HCT116 (cell line): ENCODE data around the gene TIAM1. TPM values are rescaled to one million over a fixed set of nuclear protein-coding genes. Genes with fewer than 3 reads are reported as not detected.

Source experiments
- ATAC-seq: fragments of 200-7000 bp; cut with Tn5 transposase; 2 replicates; pipeline ENCODE4 v1.9.1; 2020; ENCODE audit warnings: mild to moderate bottlenecking, moderate library complexity
- BruUV-seq: library from RNA; stranded (reverse); fragments of 400-500 nt; replicated peaks from 2 replicates; lab custom pipeline; 2021; lab: Mats Ljungman, UMichigan
- CTCF ChIA-PET: fragments of 300-600 bp; sonication (Branson Sonifier 250); formaldehyde crosslinking; loops from one replicate; lab custom pipeline; 2021; ENCODE audit warnings: antibody characterized with exemption; lab: Charles Lee
- POLR2A ChIA-PET: fragments of 300-600, 350-600 bp; sonication (Branson Sonifier 250); formaldehyde crosslinking; loops from one replicate; lab custom pipeline; 2021; ENCODE audit warnings: antibody characterized with exemption; lab: Charles Lee
- RAD21 ChIA-PET, 2 experiments: fragments of 300-600 bp; sonication (Branson Sonifier 250); formaldehyde crosslinking; loops; one replicate each; lab custom pipeline; 2023; ENCODE audit warnings: low total read pairs in 2 of 2; ENCODE audit not compliant: uncharacterized antibody in 2 of 2, unreplicated experiment in 2 of 2, low non-redundant PET in 1 of 2; lab: Charles Lee
- DNase-seq: peaks from one replicate; pipeline ENCODE4 v3.0.0-alpha.2; 2010; ENCODE audit warnings: low read depth, low spot score
- H2AFZ ChIP-seq: fragments of 200-600 bp; shearing (Covaris generic), sonication (generic); 2 replicates; pipeline ENCODE4 v1.6.1; 2017; ENCODE audit warnings: low read depth, mixed run types, mixed read lengths, antibody characterized with exemption, low read length; ENCODE audit not compliant: poor library complexity, severe bottlenecking
- H3K27ac ChIP-seq: 2 replicates; pipeline ENCODE4 v1.5.1; 2012; ENCODE audit warnings: low read depth, low read length
- H3K27me3 ChIP-seq: fragments of 200-600 bp; sonication (generic); 2 replicates; pipeline ENCODE4 v1.6.1; 2016; ENCODE audit warnings: mixed run types, low read length, mixed read lengths; ENCODE audit not compliant: insufficient read depth
- H3K36me3 ChIP-seq, 2 experiments: fragments of 200-500 bp in 1 of 2; fragments of 200-600 bp in 1 of 2; sonication (Bioruptor generic) in 1 of 2; sonication (generic) in 1 of 2; 2 replicates each; pipeline versions ENCODE4 v1.5.1 to v1.6.1; 2014 to 2016; ENCODE audit warnings: low read length in 2 of 2, inconsistent platforms in 1 of 2, mixed read lengths in 1 of 2, mixed run types in 1 of 2; ENCODE audit not compliant: insufficient read depth in 2 of 2, control insufficient read depth in 1 of 2
- H3K4me1 ChIP-seq, 2 experiments: fragments of 200-600 bp in 1 of 2; sonication (generic) in 1 of 2; 2 replicates each; pipeline versions ENCODE4 v1.5.1 to v1.6.1; 2012 to 2017; ENCODE audit warnings: low read length in 2 of 2, inconsistent platforms in 1 of 2, mild to moderate bottlenecking in 1 of 2, mixed read lengths in 1 of 2, mixed run types in 1 of 2, moderate library complexity in 1 of 2; ENCODE audit not compliant: insufficient read depth in 2 of 2, control insufficient read depth in 1 of 2
- H3K4me2 ChIP-seq: fragments of 200-600 bp; sonication (generic); 2 replicates; pipeline ENCODE4 v1.6.1; 2017; ENCODE audit warnings: mixed run types, low read length, mixed read lengths
- H3K4me3 ChIP-seq, 2 experiments: fragments of 200-600 bp in 1 of 2; sonication (generic) in 1 of 2; replicated peaks in 1 of 2; 2 replicates each; pipeline ENCODE4 v1.5.1; 2011 to 2016; ENCODE audit warnings: low read length in 2 of 2, control low read depth in 1 of 2, low read depth in 1 of 2, mild to moderate bottlenecking in 1 of 2, mixed read lengths in 1 of 2, mixed run types in 1 of 2
- H3K79me2 ChIP-seq: fragments of 200-600 bp; sonication (generic); 2 replicates; pipeline ENCODE4 v1.6.1; 2017; ENCODE audit warnings: mild to moderate bottlenecking, mixed run types, low read length, moderate library complexity, mixed read lengths; ENCODE audit not compliant: insufficient read depth
- H3K9ac ChIP-seq: fragments of 200-600 bp; sonication (generic); 2 replicates; pipeline ENCODE4 v1.6.1; 2016; ENCODE audit warnings: low read length, mixed read lengths
- H3K9me2 ChIP-seq: fragments of 200-600 bp; sonication (generic), shearing (Covaris generic); 2 replicates; pipeline ENCODE4 v1.6.1; 2017; ENCODE audit warnings: mixed run types, mild to moderate bottlenecking, moderate library complexity; ENCODE audit not compliant: insufficient read depth
- H3K9me3 ChIP-seq, 2 experiments: fragments of 200-500 bp in 1 of 2; fragments of 200-600 bp in 1 of 2; sonication (Bioruptor generic) in 1 of 2; sonication (generic) in 1 of 2; 2 replicates each; pipeline ENCODE4 v1.6.1; 2014 to 2017; ENCODE audit warnings: low read length in 2 of 2, mixed read lengths in 2 of 2, inconsistent platforms in 1 of 2, low read depth in 1 of 2, mild to moderate bottlenecking in 1 of 2, mixed run types in 1 of 2, moderate library complexity in 1 of 2; ENCODE audit not compliant: control insufficient read depth in 1 of 2, insufficient read depth in 1 of 2
- H4K20me1 ChIP-seq: fragments of 200-600 bp; sonication (generic), shearing (Covaris generic); 2 replicates; pipeline ENCODE4 v1.6.1; 2017; ENCODE audit warnings: mixed run types, mild to moderate bottlenecking, moderate library complexity; ENCODE audit not compliant: insufficient read depth
- CEBPB ChIP-seq: IDR thresholded peaks from 2 replicates; pipeline ENCODE4 v1.6.1; 2012; ENCODE audit warnings: low read depth
- EGR1 ChIP-seq: IDR thresholded peaks from 2 replicates; pipeline ENCODE4 v1.6.1; 2012; ENCODE audit warnings: low read depth
- EZH2 ChIP-seq: fragments of 200-600 bp; sonication (generic); IDR thresholded peaks from 2 replicates; pipeline ENCODE4 v1.6.1; 2017; ENCODE audit warnings: antibody characterized with exemption, mixed run types
- EZH2phosphoT487 ChIP-seq: fragments of 200-600 bp; IDR thresholded peaks from 2 replicates; pipeline ENCODE4 v1.6.1; 2018; ENCODE audit warnings: antibody characterized with exemption, borderline replicate concordance
- FOSL1 ChIP-seq: IDR thresholded peaks from 2 replicates; pipeline ENCODE4 v1.6.1; 2012; ENCODE audit warnings: low read depth
- RAD21 ChIP-seq: IDR thresholded peaks from 2 replicates; pipeline ENCODE4 v1.6.1; 2012; ENCODE audit warnings: low read depth, mild to moderate bottlenecking
- SP1 ChIP-seq: IDR thresholded peaks from 2 replicates; pipeline ENCODE4 v1.6.1; 2012; ENCODE audit warnings: low read depth
- SRF ChIP-seq: IDR thresholded peaks from 2 replicates; pipeline ENCODE4 v1.6.1; 2012; ENCODE audit warnings: low read depth
- YY1 ChIP-seq: IDR thresholded peaks from 2 replicates; pipeline ENCODE4 v1.6.1; 2011; ENCODE audit warnings: low read length, low read depth, moderate library complexity, mild to moderate bottlenecking; ENCODE audit not compliant: insufficient replicate concordance; ENCODE audit errors: extremely low read depth
- ZFX ChIP-seq: fragments of 450-650 bp; IDR thresholded peaks from 2 replicates; pipeline ENCODE4 v1.6.1; 2017
- ZNF274 ChIP-seq: fragments of 200-500 bp; sonication (Bioruptor generic); IDR thresholded peaks from 2 replicates; pipeline ENCODE4 v1.6.1; 2014; ENCODE audit warnings: mild to moderate bottlenecking, low read depth, low read length, inconsistent platforms
- intact Hi-C: fragments of 100-400 bp; cut with micrococcal nuclease; formaldehyde crosslinking; loops from 2 replicates; pipeline ENCODE4 v1.10.0; 2022
- total RNA-seq: library from RNA; stranded (reverse); gene quantifications from one replicate; pipeline ENCODE4 v1.2.1, GENCODE V29; 2021; ENCODE audit not compliant: unreplicated experiment
- TF ChIP-seq, protein P1 (sequence below): IDR thresholded peaks from 2 replicates; pipeline ENCODE4 v1.6.1; 2012
- TF ChIP-seq, protein P2 (sequence below), 3 experiments: fragments of 200-600 bp in 1 of 3; sonication (generic) in 1 of 3; IDR thresholded peaks in 2 of 3; conservative IDR thresholded peaks in 1 of 3; 2 replicates each; pipeline ENCODE4 v1.5.1; 2012 to 2017; ENCODE audit warnings: low read depth in 2 of 3, low read length in 2 of 3, antibody characterized with exemption in 1 of 3, borderline replicate concordance in 1 of 3, control low read depth in 1 of 3, mild to moderate bottlenecking in 1 of 3, mixed read lengths in 1 of 3, mixed run types in 1 of 3, moderate library complexity in 1 of 3; ENCODE audit not compliant: insufficient read depth in 1 of 3
- TF ChIP-seq, protein P3 (sequence below): IDR thresholded peaks from 2 replicates; pipeline ENCODE4 v1.6.1; 2011; ENCODE audit warnings: mild to moderate bottlenecking, low read length, moderate library complexity; ENCODE audit not compliant: insufficient replicate concordance; ENCODE audit errors: extremely low read depth

TIAM1 gene
- total RNA-seq, 1 experiment from 2014 or later, result 47.8 TPM

DNA sequence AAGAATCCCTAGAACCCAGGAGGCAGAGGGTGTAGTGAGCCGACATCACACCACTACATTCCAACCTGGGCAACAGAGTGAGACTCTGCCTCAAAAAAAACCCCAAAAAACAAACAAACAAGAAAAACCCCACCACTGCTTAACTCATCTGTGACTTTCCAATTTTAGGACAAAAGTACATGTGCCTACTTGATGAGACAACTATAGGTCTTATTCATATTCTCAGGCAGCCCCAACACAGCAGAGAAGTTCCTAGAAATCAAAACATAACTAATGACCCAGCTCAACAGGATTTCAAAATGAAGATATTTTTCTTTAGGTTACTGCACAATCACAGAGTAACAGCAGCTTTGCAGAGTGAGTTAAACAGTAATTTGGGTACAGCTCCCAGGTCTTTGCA is 26.4 kb downstream of the TIAM1 start:
- Histone ChIP-seq H3K9me2 (no peaks in the 10 kb centered on the region), H3K9me3 (no peaks in the 10 kb centered on the region), H3K36me3 (no peaks in the 10 kb centered on the region), H3K27ac (peak overlapping the region; percentile 96), H2AFZ (no peak overlapping the region), H3K4me1 (peaks cover 52 to 72% of the 10 kb centered on the region in 2 experiments), H3K79me2 (0 out of 2 replicates have a peak, but pooled peaks cover 3% of the 10 kb centered on the region), H3K27me3 (no peaks in the 10 kb centered on the region), H3K4me2 (peak overlapping the region; percentile 62), H3K9ac (peak overlapping the region; percentile 40), H3K4me3 (no peak overlapping the region), H4K20me1 (no peaks in the 10 kb centered on the region)
- DNase-seq (no peak), ATAC-seq (no peak)
- RAD21 ChIA-PET, result no interaction called here
- TF ChIP-seq EZH2phosphoT487 (no peak), FOSL1 (no peak), CEBPB (no peak), SRF (no peak), YY1 (no peak), EGR1 (no peak), ZNF274 (no peak), EZH2 (no peak), RAD21 (no peak), SP1 (no peak), ZFX (no peak)
- TF ChIP-seq, protein P1, sequence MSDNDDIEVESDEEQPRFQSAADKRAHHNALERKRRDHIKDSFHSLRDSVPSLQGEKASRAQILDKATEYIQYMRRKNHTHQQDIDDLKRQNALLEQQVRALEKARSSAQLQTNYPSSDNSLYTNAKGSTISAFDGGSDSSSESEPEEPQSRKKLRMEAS, result no peak
- TF ChIP-seq, protein P2, sequence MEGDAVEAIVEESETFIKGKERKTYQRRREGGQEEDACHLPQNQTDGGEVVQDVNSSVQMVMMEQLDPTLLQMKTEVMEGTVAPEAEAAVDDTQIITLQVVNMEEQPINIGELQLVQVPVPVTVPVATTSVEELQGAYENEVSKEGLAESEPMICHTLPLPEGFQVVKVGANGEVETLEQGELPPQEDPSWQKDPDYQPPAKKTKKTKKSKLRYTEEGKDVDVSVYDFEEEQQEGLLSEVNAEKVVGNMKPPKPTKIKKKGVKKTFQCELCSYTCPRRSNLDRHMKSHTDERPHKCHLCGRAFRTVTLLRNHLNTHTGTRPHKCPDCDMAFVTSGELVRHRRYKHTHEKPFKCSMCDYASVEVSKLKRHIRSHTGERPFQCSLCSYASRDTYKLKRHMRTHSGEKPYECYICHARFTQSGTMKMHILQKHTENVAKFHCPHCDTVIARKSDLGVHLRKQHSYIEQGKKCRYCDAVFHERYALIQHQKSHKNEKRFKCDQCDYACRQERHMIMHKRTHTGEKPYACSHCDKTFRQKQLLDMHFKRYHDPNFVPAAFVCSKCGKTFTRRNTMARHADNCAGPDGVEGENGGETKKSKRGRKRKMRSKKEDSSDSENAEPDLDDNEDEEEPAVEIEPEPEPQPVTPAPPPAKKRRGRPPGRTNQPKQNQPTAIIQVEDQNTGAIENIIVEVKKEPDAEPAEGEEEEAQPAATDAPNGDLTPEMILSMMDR (IDR thresholded peaks at IDR 0.05 in 2 of 3, conservative IDR thresholded peaks at IDR 0.05 in 1 of 3; ENCODE audit: borderline replicate concordance in 1 of 3, insufficient read depth in 1 of 3, low read depth in 2 of 3, low read length in 2 of 3), result no peak
- TF ChIP-seq, protein P3, sequence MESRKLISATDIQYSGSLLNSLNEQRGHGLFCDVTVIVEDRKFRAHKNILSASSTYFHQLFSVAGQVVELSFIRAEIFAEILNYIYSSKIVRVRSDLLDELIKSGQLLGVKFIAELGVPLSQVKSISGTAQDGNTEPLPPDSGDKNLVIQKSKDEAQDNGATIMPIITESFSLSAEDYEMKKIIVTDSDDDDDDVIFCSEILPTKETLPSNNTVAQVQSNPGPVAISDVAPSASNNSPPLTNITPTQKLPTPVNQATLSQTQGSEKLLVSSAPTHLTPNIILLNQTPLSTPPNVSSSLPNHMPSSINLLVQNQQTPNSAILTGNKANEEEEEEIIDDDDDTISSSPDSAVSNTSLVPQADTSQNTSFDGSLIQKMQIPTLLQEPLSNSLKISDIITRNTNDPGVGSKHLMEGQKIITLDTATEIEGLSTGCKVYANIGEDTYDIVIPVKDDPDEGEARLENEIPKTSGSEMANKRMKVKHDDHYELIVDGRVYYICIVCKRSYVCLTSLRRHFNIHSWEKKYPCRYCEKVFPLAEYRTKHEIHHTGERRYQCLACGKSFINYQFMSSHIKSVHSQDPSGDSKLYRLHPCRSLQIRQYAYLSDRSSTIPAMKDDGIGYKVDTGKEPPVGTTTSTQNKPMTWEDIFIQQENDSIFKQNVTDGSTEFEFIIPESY, result no peak
- CTCF ChIA-PET, result no interaction called here
- intact Hi-C loops, result loop anchor here (2.0 kb wide), 1 partner anchor 35 kb away; no protein-coding TSS in a partner anchor
- BruUV-seq, result no TSS peak
- POLR2A ChIA-PET, result no interaction called here
